GM10847 (cell line): ENCODE data around the gene TRERF1.

ENCODE experiments used
- POLR2A ChIP-seq: IDR thresholded peaks from 2 replicates; pipeline ENCODE4 v1.6.1; 2011; ENCODE audit not compliant: insufficient read length; ENCODE audit errors: extremely low read depth

TRERF1 gene

DNA sequence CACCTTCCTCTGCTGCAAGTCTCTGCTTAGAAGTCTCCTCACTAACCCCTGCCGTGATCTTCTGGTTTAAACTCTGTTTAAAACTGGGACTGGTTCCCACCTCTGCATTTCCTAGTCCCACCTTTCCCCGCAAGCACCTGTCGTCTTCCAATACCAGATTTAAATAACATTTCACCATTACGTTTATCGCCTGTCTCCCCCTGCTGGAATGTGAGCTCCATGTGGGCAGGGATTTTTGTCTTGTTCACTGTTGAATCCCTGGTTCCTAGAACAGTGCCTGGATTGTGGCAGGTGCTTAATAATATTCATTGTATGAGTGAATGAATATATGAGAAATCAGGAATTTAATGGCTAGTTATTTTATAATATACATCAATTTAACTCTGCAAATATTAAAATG, 275.9 kb downstream of the TRERF1 start:
- TF ChIP-seq POLR2A = no peak
